Gastrocnemius medialis (tissue), 4 donors: ENCODE data around the gene SREBF2.

Experiments
- POLR2A ChIP-seq, 2 donors: fragments of 450-650 bp; IDR thresholded peaks; one replicate each; pipeline ENCODE4 v1.6.1; 2017; ENCODE audit warnings: antibody characterized with exemption in 2 of 2, mild to moderate bottlenecking in 2 of 2, moderate library complexity in 2 of 2
- TF ChIP-seq, protein P1 (sequence below), 5 experiments: fragments of 450-650 bp in 3 of 5; fragments of 200-600 bp in 2 of 5; sonication (generic) in 2 of 5; IDR thresholded peaks in 4 of 5; conservative IDR thresholded peaks in 1 of 5; 1 replicate in 4 of 5; 2 replicates in 1 of 5; pipeline ENCODE4 v1.5.1; 2016 to 2019; ENCODE audit warnings: antibody characterized with exemption in 5 of 5, mild to moderate bottlenecking in 3 of 5, moderate library complexity in 3 of 5

DNA sequence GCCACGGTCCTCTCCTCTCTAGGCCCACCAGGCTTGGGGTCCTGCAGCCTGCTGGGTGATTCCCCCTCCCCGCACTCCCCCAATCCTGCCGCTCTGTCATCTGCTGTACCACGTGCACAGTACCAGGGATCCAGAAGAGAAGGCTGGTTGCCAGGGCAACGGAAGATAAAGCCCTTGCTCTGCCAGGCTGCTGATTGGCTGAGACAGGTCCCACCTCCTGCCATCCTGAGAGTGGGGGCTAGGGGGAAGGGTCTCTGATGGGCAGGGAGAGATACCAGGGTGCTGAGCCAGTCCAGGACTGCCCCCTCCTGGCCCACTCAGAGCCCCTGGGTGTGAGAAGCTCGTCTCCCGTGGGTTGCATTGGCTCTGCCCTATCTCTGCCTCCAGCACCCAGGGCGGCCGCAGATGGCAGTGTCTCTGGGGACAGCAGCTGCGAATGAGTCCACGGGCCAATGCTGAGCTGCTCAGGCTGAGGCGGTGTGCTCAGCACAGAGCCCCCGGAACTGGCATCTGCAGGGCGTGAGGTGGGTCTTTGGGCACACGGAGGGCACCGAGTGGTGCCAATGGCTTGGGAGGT lies 119.1 kb downstream of the SREBF2 start, which contains the start of gene SMIM45:
- TF ChIP-seq, protein P1, sequence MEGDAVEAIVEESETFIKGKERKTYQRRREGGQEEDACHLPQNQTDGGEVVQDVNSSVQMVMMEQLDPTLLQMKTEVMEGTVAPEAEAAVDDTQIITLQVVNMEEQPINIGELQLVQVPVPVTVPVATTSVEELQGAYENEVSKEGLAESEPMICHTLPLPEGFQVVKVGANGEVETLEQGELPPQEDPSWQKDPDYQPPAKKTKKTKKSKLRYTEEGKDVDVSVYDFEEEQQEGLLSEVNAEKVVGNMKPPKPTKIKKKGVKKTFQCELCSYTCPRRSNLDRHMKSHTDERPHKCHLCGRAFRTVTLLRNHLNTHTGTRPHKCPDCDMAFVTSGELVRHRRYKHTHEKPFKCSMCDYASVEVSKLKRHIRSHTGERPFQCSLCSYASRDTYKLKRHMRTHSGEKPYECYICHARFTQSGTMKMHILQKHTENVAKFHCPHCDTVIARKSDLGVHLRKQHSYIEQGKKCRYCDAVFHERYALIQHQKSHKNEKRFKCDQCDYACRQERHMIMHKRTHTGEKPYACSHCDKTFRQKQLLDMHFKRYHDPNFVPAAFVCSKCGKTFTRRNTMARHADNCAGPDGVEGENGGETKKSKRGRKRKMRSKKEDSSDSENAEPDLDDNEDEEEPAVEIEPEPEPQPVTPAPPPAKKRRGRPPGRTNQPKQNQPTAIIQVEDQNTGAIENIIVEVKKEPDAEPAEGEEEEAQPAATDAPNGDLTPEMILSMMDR (IDR thresholded peaks at IDR 0.05 in 4 of 5, conservative IDR thresholded peaks at IDR 0.05 in 1 of 5) = no peak
- TF ChIP-seq POLR2A (IDR thresholded peaks at IDR 0.05) = no peak
